HG02678 (cell line): Measurements from ENCODE around the gene PALLD.

Experiments used
- ATAC-seq: cut with Tn5 transposase; IDR thresholded peaks from one replicate; pipeline ENCODE4 v1.9.1; 2021; ENCODE audit warnings: mild to moderate bottlenecking, moderate library complexity; ENCODE audit not compliant: unreplicated experiment

The PALLD gene

GRCh38 chr4:168585168-168586091 lies 88.6 kb downstream of the PALLD start:
- peak; percentile 90 for ATAC-seq

DNA sequence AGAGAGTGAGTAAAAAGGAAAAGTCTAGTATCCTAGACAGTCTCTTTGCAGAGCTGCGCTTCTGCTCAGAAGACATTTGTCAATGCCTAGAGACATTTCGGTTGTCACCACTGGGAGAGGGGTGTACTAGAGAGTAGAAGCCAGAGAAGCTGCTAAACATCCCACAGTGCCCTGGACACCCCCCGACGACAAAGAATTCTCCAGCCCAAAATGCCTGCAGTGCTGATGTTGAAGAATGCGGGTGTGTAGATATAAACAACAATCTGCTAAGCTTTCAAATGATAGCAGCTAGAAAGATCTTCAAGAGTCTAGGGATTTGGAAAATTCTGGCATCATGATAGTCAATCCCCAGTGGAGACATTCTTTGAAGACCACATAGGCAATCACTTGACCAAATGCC lies 90.1 kb downstream of the PALLD start:
- no peak for ATAC-seq

- no peak for ATAC-seq
These were observed 90.7 kb downstream of the PALLD start for GRCh38 chr4:168587411-168588125.

DNA sequence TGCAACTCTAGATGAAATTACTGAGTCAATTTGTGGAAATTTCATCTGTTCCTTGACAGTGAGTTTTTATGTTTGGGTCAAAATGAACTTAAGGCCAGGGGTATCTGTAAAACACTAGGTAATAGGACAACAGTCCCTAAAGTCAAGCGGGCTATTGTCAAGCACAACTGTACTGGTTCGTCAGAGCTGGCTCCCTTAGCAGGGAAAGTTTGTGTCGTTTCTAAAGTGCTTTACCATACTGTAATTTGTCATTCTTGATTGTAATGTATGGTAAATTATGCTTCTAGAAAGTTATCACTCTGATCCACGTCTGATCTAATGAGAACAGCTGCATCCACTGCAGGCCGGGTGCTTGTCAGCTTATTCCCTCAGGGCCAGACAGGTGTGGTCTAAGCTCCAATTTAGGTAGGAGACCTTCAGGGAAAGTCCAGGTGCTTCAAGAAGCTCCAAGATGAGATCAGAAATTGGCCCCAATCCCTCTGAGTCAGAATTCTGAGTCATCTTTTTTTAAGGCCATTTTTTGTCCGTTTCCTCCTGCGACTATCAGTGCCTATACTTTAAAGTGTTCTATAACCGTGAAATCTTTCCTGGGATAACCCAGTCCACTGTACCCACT lies 92.2 kb downstream of the PALLD start:
- no peak for ATAC-seq

DNA sequence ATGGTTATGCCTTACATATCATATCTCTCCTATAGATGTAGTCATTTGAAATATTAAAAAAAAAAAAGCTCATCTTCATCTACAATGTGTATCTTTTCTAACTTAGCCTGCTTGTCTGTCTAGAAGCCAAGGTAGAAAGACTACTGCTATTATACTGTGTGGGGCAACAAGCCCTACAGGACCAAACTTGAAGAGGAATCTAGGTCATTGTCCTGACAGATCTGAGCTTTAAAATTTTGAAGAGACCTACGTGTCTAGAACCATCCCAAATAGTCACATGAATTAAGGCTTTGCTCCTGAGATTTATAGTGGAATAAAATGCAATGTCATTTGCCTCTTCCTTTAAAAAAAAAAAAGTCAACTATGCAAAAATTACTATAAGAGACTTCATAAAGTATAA lies 95.8 kb downstream of the PALLD start:
- no peak for ATAC-seq

- no peak for ATAC-seq
These were observed 96.5 kb downstream of the PALLD start for GRCh38 chr4:168593399-168593798.

- no peak for ATAC-seq
These were observed 97.3 kb downstream of the PALLD start for GRCh38 chr4:168594121-168594520.

DNA sequence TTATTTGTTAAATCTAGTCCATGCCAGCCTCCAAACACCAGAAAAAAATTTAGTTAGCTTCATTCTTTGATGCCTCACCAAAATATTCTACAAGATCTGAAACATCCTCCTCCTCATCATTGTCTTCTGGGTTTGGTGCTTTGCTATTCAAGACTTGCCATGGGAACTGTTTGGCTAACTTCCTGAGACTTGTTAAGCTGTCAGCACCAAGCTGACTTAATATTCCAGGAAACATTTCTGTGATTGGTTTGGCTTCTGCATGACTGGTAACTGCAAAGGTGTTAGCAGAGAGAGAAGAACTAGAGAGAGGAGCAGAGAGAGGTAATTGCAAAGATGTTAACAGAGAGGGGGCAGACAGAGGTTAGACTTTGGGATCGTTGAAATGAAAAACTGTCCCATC lies 101.3 kb downstream of the PALLD start:
- ATAC-seq: no peak

DNA sequence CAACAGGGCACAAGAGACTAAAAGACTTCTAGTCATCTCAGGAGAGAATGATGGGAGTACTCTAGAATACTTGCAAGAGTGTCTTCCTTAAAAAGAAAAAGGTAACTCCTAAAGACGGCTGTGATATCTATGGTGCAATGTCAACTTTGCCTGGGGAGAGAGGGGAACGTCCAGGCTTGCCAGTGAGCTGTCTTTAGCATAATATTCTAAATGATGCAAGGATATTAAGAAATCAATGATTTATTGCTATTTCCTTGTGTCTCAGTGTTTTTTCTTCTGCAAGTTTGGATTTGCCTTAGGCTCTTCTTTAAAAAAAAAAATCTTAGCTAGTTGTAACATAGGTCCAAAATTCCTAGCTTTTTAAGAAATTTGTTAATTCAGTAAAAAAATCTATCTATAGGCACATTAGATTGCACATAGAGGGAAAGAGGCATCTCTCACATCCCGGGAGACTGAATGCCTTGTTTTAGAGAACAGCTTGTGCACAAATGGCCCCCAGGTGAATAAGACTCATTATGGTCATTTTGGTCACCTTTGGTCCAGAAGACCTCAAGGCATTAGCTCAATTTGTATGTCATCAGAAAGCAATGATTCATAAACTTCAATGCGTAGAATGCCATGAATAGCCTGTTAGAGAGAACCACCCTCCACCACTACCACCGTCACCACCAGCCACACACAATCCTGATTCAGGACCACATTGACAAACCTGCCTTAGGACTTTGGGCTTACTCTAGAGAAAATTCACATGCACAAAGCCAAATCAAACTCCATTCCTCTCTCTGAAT lies 104.1 kb downstream of the PALLD start:
- no peak for ATAC-seq

- ATAC-seq: no peak
These were observed 105.0 kb downstream of the PALLD start for GRCh38 chr4:168601899-168602298.

DNA sequence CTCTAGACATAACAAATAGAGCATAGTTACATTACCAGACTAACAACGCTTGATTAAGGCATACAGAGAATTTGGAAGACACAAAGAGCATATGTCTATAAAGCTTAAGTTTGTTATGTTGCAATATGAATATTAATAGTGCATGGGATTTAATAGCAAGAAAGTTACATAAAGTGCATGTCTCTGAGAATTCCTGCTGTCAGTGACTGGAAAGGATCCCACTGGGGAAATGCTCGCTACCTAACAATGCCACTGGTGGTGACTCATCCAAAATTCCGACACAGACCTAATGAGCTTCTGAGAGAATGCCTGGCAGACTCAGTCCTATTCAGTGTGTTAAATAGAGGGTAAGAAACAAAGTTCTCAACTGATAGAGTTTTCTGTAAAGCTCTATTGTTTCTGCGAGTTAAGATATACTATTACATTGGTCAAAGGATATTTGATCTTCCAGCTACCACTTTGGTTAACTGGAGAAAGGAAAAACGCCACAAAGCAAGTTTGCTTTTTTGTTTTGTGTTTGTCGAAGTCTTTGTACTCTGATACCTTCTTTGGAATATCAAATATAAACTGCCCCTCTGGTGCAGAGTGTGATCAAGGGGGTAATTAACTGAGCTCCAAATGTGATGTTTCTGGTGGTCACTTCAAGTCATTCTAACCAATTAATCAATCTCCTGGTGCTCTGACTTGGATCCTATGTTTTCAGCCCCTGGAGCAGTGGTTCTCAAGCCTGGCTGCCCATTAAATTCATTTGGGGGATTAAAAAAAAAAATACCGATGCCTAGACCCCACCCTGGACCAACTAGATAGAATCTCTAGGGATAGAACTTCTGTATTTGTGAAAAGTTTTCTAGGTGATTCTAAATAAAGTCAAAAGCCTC lies 107.9 kb downstream of the PALLD start:
- no peak for ATAC-seq

GRCh38 chr4:168605411-168605810 lies 108.6 kb downstream of the PALLD start:
- no peak for ATAC-seq

DNA sequence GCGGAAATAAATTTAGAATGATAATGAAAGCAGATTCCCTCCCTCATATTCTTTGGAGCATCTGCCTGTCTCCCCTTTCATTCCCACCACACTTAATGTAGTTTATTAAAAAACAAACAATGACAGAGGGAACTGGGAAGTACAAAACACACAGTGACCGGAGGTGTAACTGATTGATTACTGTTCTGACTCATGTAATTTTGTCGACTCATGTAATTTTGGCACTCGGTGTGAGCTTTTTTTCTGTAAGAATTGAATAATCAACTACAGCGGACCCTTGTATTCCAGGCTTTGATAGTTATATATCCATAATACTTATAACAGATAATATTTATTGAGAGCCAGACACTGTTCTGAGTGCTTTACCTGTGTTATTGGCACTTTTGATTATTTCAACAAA lies 110.4 kb downstream of the PALLD start:
- no peak for ATAC-seq

- no peak for ATAC-seq
These were observed 111.9 kb downstream of the PALLD start for GRCh38 chr4:168608771-168609170.

GRCh38 chr4:168609369-168609768 lies 112.5 kb downstream of the PALLD start:
- no peak for ATAC-seq

GRCh38 chr4:168610911-168611530 lies 114.2 kb downstream of the PALLD start:
- no peak for ATAC-seq

- ATAC-seq: no peak
These were observed 115.7 kb downstream of the PALLD start for GRCh38 chr4:168612450-168613135.

- no peak for ATAC-seq
These were observed 117.0 kb downstream of the PALLD start for GRCh38 chr4:168613869-168614268.
